ENCODE results near the gene IQCM. TPM values are rescaled to one million over a fixed set of nuclear protein-coding genes. Genes with fewer than 3 reads are reported as not detected.

IQCM gene
- total and polyA plus RNA-seq, 10 of the 15 experiments (the other 5 are each of a cell fraction or from before 2014, with no cell fraction given): not detected

- TF ChIP-seq, protein P1, sequence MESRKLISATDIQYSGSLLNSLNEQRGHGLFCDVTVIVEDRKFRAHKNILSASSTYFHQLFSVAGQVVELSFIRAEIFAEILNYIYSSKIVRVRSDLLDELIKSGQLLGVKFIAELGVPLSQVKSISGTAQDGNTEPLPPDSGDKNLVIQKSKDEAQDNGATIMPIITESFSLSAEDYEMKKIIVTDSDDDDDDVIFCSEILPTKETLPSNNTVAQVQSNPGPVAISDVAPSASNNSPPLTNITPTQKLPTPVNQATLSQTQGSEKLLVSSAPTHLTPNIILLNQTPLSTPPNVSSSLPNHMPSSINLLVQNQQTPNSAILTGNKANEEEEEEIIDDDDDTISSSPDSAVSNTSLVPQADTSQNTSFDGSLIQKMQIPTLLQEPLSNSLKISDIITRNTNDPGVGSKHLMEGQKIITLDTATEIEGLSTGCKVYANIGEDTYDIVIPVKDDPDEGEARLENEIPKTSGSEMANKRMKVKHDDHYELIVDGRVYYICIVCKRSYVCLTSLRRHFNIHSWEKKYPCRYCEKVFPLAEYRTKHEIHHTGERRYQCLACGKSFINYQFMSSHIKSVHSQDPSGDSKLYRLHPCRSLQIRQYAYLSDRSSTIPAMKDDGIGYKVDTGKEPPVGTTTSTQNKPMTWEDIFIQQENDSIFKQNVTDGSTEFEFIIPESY (IDR thresholded peaks at IDR 0.05): no peak
- TF ChIP-seq BRCA1 (IDR thresholded peaks at IDR 0.05; ENCODE audit: low read depth, low read length) (no peak), PML (IDR thresholded peaks at IDR 0.05; ENCODE audit: low read length) (no peak), ZSCAN29 (IDR thresholded peaks at IDR 0.05) (no peak), ZNF24 (IDR thresholded peaks at IDR 0.05) (no peak)
- TF ChIP-seq, protein P2, sequence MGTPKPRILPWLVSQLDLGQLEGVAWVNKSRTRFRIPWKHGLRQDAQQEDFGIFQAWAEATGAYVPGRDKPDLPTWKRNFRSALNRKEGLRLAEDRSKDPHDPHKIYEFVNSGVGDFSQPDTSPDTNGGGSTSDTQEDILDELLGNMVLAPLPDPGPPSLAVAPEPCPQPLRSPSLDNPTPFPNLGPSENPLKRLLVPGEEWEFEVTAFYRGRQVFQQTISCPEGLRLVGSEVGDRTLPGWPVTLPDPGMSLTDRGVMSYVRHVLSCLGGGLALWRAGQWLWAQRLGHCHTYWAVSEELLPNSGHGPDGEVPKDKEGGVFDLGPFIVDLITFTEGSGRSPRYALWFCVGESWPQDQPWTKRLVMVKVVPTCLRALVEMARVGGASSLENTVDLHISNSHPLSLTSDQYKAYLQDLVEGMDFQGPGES (IDR thresholded peaks at IDR 0.05): no peak
These were observed 169.9 kb downstream of the IQCM start (continued) for GRCh38 chr4:149645790-149646189.

- CTCF ChIA-PET: no interaction called here
- in situ Hi-C loops (cut with MboI) (no loop called here), intact Hi-C loops (cut with micrococcal nuclease; ENCODE audit: unreplicated experiment) (no loop called here)
These were observed 177.6 kb downstream of the IQCM start for GRCh38 chr4:149638073-149638472.

More at GRCh38 chr4:149638073-149638472, 177.6 kb downstream of the IQCM start:
- Histone ChIP-seq H4K20me1 (ENCODE audit: control insufficient read depth, insufficient read depth) (no peaks in the 10 kb centered on the region), H3K9ac (ENCODE audit: control insufficient read depth, insufficient read depth, low read length) (no peak overlapping the region), H3K4me1 (ENCODE audit: control insufficient read depth, insufficient read depth, low read length) (no peaks in the 10 kb centered on the region), H3K36me3 (ENCODE audit: control insufficient read depth in 2 of 2, insufficient read depth in 2 of 2, low read length in 1 of 2) (no peaks in the 10 kb centered on the region), H3K79me2 (ENCODE audit: control insufficient read depth, insufficient read depth, low read length) (no peaks in the 10 kb centered on the region), H3K4me3 (no peak overlapping the region), H3K4me2 (ENCODE audit: control insufficient read depth, insufficient read depth) (no peak overlapping the region), H2AFZ (ENCODE audit: control insufficient read depth, low read depth, low read length) (no peak overlapping the region), H3K27me3 (replicated peaks in 1 of 2; ENCODE audit: control insufficient read depth in 2 of 2, insufficient read depth in 2 of 2, low read length in 1 of 2) (no peaks in the 10 kb centered on the region), H3K9me3 (replicated peaks; ENCODE audit: control insufficient read depth, insufficient read depth, low read length) (no peaks in the 10 kb centered on the region), H3K27ac (ENCODE audit: control insufficient read depth, insufficient read depth) (no peak overlapping the region)
- TF ChIP-seq IRF4 (IDR thresholded peaks at IDR 0.05; ENCODE audit: low read depth, low read length) (no peak), CHD2 (IDR thresholded peaks at IDR 0.05; ENCODE audit: borderline replicate concordance, low read depth, low read length) (no peak), SIX5 (IDR thresholded peaks at IDR 0.05; ENCODE audit: low read depth, low read length, severe bottlenecking) (no peak), NRF1 (conservative IDR thresholded peaks at IDR 0.05; ENCODE audit: low read depth, low read length) (no peak), RAD21 (IDR thresholded peaks at IDR 0.05; ENCODE audit: insufficient read depth, low read depth, low read length) (no peak), PML (IDR thresholded peaks at IDR 0.05; ENCODE audit: low read length) (no peak), NFIC (IDR thresholded peaks at IDR 0.05; ENCODE audit: low read depth, low read length) (no peak), TCF3 (IDR thresholded peaks at IDR 0.05; ENCODE audit: borderline replicate concordance, insufficient read depth, low read depth, low read length) (no peak), BCL11A (IDR thresholded peaks at IDR 0.05; ENCODE audit: low read depth, low read length) (no peak), JUNB (IDR thresholded peaks at IDR 0.05) (no peak), CBX3 (IDR thresholded peaks at IDR 0.05; ENCODE audit: borderline replicate concordance, low read depth) (no peak), LARP7 (IDR thresholded peaks at IDR 0.05) (no peak)
- TF ChIP-seq, protein P3, sequence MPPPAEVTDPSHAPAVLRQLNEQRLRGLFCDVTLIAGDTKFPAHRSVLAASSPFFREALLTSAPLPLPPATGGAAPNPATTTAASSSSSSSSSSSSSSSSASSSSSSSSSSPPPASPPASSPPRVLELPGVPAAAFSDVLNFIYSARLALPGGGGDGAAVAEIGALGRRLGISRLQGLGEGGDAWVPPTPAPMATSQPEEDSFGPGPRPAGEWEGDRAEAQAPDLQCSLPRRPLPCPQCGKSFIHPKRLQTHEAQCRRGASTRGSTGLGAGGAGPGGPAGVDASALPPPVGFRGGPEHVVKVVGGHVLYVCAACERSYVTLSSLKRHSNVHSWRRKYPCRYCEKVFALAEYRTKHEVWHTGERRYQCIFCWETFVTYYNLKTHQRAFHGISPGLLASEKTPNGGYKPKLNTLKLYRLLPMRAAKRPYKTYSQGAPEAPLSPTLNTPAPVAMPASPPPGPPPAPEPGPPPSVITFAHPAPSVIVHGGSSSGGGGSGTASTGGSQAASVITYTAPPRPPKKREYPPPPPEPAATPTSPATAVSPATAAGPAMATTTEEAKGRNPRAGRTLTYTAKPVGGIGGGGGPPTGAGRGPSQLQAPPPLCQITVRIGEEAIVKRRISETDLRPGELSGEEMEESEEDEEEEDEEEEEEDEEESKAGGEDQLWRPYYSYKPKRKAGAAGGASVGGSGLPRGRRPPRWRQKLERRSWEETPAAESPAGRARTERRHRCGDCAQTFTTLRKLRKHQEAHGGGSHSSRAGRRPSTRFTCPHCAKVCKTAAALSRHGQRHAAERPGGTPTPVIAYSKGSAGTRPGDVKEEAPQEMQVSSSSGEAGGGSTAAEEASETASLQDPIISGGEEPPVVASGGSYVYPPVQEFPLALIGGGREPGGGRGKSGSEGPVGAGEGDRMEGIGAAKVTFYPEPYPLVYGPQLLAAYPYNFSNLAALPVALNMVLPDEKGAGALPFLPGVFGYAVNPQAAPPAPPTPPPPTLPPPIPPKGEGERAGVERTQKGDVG (CRISPR knock-in tag; IDR thresholded peaks at IDR 0.05): no peak
- no peak for FAIRE-seq
- SMC1A ChIA-PET (ENCODE audit: uncharacterized antibody, unreplicated experiment): no interaction called here
- RAD21 ChIA-PET (ENCODE audit: unreplicated experiment): interaction anchor here (1.0 kb wide), 1 partner anchor 125 kb away, joined by 3 read pairs; no protein-coding TSS in a partner anchor
- 0% methylated on average over 1 of the region's 1 CpG for WGBS (ENCODE audit: insufficient coverage, insufficient replicate concordance, low lambda C conversion rate, missing lambda C conversion rate)
- no TSS peak for BruUV-seq (replicated peaks)
- ATAC-seq: no peak
- POLR2A ChIA-PET: no interaction called here
- no peak for DNase-seq (ENCODE audit: low read depth, low spot score)
